HG02588 (cell line): ENCODE data around the gene WBP1.
"Not testable (repeated sequence)": the region's sequence is repeated elsewhere in the genome, so short reads cannot be mapped to it uniquely, and the experiment has no call there.

Source experiments
- ATAC-seq: cut with Tn5 transposase; IDR thresholded peaks from one replicate; pipeline ENCODE4 v1.9.1; 2021; ENCODE audit warnings: mild to moderate bottlenecking, moderate library complexity; ENCODE audit not compliant: unreplicated experiment

Gene WBP1

DNA sequence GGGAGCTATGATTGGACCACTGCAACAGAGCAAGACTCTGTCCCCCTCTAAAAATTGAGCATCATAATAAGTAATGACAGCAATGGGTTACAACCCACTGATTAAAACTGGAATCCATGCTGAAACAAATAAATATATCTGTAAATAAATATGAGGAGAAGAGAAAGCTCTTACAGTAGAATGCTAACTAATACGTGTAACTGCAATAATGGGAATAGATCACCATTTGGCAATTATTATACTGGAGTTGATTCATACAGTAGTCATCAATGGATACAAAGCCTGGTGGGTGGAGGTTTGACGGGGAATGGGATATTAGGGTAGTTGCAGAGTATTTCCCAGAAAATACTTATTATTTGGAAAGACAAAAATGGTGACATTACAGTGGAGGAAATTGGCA, 9.5 kb upstream of the WBP1 start:
- ATAC-seq = no peak

DNA sequence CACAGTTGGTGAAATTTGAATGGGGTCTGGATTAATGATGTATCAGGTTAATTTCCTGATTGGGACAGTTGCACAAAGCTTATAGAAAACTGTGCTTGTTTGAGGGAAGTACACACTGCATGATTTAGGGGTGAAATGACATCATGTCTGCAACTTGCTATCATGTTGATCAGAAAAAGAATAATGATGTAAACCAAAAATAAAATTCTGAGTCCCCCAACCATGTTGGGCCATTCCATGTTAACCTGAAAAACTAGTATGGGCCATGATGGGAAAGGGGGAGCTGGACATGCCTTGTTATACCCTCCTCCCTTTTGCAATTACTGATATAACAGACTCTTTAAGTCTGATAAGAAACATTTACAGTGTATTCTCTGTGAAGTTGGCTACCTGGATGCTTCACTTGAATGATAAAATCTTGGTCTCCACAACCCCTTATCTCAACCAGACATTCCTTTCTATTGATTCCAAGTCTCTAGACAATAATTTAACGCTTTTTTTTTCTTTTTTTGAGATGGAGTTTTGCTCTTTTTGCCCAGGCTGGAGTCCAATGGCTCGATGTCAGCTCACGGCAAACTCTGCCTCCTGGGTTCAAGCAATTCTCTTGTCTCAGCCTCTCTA, 7.6 kb upstream of the WBP1 start:
- no peak for ATAC-seq

GRCh38 chr2:74454654-74455511, 3.4 kb upstream of the WBP1 start, which contains the start of gene INO80B:
Gene INO80B, plus strand, starts transcription at chr2:74455087. Its CDS starts 30 bp downstream, at chr2:74455117.
- ATAC-seq = peak; percentile 30

- ATAC-seq = no peak
These were observed 1.1 kb upstream of the WBP1 start for GRCh38 chr2:74457129-74457548.

GRCh38 chr2:74457549-74458131, 598 bp upstream of the WBP1 start:
- ATAC-seq = peak; percentile 28

GRCh38 chr2:74458938-74459363, 713 bp downstream of the WBP1 start:
- no peak for ATAC-seq

- ATAC-seq = not testable (repeated sequence)
These were observed 1.4 kb downstream of the WBP1 start for GRCh38 chr2:74459503-74460118.

DNA sequence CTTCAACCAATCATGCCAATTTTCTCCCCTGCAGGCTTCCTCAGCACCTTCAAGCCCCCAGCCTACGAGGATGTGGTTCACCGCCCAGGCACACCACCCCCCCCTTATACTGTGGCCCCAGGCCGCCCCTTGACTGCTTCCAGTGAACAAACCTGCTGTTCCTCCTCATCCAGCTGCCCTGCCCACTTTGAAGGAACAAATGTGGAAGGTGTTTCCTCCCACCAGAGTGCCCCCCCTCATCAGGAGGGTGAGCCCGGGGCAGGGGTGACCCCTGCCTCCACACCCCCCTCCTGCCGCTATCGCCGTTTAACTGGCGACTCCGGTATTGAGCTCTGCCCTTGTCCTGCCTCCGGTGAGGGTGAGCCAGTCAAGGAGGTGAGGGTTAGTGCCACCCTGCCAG, 1.9 kb downstream of the WBP1 start:
- ATAC-seq = not testable (repeated sequence)

- ATAC-seq = no peak
These were observed 3.2 kb downstream of the WBP1 start for GRCh38 chr2:74461187-74462053.

DNA sequence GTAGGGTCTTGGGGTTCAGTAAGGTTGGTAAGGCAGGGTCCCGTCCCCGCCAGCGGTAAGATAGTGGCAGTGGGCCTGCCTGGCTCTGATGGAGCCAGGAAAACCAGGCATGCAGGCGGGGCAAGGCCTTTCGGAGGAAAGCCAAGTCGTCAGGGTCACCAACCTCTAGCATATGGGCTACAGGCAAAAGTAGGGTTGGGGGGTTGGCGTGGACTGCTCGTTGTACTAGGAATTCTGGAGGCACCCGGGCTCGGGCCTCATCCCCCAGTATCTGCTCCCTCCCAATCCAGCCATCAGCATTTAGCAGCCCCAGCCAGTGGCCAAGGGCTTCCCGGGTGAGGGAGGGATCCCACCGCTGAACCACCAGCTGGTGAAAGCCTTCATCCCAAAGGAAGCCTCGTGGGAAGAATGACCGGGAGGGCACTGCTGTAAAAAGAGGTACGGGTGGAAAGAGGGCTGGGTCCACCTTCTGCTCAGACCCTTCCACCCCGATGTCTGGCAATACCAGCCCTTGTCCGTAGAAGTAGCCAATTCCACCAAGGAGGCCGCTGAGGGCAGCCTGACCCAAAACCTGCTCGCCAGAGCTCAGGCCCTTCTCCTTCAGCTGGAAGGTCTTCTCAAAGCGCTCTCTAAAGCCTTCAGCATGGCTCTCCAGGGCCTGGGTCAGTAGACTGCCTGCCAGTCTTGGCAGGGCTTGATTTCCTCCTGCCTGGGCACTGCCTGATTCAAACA, 4.0 kb downstream of the WBP1 start:
- no peak for ATAC-seq

DNA sequence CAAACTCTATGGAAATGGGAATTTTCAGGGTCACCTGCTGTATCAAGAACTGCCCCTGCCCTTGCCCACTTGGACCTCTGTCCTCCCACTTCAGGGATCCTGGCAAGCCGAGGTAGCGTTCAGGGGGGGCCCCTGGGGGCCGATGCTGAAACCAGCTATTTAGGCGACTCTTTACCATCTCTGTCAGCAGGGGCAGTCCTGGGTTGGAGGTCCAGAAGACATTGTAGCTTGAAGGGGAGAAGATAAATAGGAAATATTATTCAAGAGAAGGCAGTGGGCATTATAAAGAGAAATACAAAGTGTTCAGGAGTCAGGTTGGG, 4.5 kb downstream of the WBP1 start:
- no peak for ATAC-seq

DNA sequence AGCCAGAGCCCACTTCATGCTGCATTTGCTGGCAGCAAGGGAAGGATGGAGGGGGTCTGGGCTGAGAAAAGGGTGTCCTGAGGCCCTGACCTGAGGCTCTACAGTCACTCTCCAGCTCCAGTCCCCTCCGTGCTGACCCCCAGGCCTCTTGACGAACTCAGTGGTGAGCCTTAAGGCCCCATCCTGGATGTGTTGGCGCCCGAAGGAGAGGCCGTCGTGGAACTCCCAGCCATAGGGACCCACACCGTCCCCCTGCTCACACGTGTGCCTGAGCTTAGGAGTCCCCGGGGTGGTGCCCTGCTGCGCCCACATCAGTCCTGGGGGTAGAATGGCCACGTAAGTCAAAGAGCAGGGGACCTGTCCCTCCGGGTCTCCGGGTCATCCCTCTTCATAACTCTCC, 6.2 kb downstream of the WBP1 start:
- ATAC-seq = no peak

GRCh38 chr2:74470742-74471141, 12.5 kb downstream of the WBP1 start:
- not testable (repeated sequence) for ATAC-seq

DNA sequence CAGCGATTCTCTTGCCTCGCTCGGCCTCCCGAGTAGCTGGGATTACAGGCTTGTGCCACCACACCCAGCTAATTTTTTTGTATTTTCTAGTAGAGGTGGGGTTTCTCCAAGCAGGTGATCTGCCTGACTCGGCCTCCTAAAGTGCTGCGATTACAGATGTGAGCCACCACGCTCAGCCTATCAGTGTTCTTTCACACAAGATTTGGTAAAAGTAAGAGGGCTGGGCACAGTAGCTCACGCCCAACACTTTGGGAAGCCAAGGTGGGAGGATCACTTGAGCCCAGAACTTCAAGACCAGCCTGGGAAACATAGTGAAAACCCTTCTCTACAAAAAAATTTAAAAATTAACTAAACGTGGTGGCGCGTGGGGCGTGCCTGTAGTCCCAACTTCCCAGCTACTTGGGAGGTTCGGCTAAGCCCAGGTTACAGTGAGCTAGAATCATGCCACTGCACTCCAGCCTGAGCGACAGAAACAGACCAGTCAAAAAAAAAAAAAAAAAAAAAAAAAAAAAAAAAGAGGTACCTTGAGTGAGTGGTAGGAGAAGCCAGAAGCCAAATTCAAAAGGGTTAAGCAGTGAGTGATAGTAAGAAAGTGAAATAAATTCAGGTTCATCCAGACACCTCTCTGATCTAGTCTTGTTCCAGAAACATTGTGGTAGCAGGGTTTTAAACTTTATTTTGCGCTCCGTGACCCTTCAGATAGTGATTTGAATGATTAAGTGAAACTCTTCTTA, 13.3 kb downstream of the WBP1 start:
- no peak for ATAC-seq

DNA sequence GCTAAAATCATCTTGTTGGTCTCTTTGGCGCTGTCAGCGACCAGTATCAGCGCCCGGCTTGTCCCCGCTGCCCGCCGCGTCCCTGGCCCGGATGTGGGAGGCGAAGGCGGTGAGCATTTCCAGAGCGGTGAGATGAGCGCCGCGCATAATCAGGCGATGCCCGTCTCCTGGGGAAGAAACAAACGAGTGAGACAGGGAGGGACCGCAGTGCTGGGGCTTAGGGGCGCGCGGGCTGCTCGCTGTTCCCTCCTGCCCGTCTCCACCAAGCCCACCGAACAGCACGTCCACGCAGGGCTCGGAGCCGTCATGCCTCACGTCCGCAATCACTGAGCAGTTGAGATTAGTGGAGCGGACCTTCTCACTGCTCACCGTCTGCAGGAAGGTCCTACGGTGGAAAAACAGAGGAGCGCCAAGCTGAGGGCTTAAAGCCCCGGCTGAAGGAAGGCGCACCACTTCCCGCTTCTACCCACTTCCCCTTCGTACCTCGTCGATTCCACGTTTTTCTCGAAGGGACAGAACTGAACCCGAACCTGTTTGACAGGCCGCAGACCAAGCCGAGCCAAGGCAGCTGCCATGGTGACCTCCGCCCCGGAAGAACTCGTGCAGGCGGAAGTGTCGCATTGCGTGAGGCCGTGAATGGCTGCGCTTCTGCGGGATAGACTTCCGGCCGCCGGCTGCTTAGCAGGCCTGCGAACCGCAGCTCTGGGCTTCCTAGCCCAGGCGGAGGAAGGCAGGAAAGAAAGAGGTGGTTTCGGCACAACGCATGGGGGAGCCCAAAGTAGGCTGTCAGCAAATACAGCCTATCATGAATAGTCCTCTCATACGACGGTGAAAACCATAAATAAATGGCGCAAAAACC, 14.1 kb downstream of the WBP1 start, which contains the start of gene MRPL53:
TSS of gene MRPL53 (minus strand) at position 595 of the 859 bp plus-strand sequence. CDS start at position 575, 20 bp downstream.
- ATAC-seq = peak; percentile 82

DNA sequence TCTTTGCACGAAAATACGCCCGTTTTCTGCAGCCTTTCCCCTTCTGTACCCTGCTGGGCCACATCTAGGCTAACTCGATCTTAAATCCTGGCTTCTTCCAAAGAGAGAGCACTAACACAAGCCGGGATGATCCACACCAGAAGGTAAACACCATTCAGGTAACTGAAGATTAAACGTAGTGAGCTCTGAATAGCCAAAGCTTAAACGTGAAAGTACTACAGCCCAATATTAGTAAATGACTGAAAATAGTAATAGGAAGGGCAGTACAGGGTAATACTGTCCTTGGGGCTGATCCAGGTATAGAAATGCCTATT, 14.7 kb downstream of the WBP1 start:
- ATAC-seq = no peak

DNA sequence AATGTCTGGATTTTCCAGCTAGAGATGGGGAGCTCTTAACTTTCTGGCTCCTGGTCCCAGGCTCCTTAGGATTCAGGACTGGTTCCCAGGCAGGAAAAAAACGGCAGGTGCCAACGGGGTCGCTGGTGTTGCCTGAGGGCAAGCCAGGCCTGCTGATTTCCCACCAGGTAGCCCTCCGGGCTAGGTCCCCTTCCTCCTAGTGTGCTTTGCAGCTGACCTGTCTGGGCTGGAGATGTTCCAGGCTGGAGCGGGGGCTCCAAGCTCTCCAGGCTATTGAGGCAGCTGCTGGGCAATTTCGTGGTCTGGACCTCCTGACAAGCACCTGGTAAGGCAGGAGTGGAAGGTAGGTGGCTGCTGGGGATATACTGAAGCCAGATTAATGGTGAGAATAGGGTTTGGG, 16.2 kb downstream of the WBP1 start:
- no peak for ATAC-seq

- no peak for ATAC-seq
These were observed 16.7 kb downstream of the WBP1 start for GRCh38 chr2:74474899-74475298.
